CD4-positive, CD25-positive, alpha-beta regulatory T cell (primary cell): ENCODE measurements around the gene DYRK1A. TPM values are rescaled to one million over a fixed set of nuclear protein-coding genes. Genes with fewer than 3 reads are reported as not detected.

ENCODE experiments used
- ATAC-seq, 2 donors: fragments of 150-1000 bp; cut with Tn5 transposase; one replicate each; pipeline ENCODE4 v1.10.0; 2021; ENCODE audit warnings: low read depth in 2 of 2, moderate number of reproducible peaks in 2 of 2, moderate library complexity in 1 of 2
- DNase-seq, 3 donors: peaks; one replicate each; pipeline versions ENCODE4 v3.0.0 to v3.0.0-alpha.2; 2012 to 2022; ENCODE audit warnings: mixed read lengths in 1 of 3
- H3K27ac ChIP-seq: one replicate; pipeline ENCODE4 v1.7.0; 2013; ENCODE audit warnings: mild to moderate bottlenecking, low read length; ENCODE audit not compliant: insufficient read depth, poor library complexity, severe bottlenecking
- H3K27me3 ChIP-seq: one replicate; pipeline ENCODE4 v1.7.0; 2013; ENCODE audit warnings: low read length; ENCODE audit not compliant: control insufficient read depth, insufficient read depth
- H3K36me3 ChIP-seq: one replicate; pipeline ENCODE4 v1.7.0; 2013; ENCODE audit warnings: mild to moderate bottlenecking, low read length, moderate library complexity; ENCODE audit not compliant: control insufficient read depth, insufficient read depth
- H3K4me1 ChIP-seq: 2 replicates; pipeline ENCODE4 v1.7.0; 2013; ENCODE audit warnings: mild to moderate bottlenecking, low read length; ENCODE audit not compliant: insufficient read depth, control insufficient read depth, poor library complexity, severe bottlenecking
- H3K4me3 ChIP-seq: one replicate; pipeline ENCODE4 v1.7.0; 2013; ENCODE audit warnings: low read depth, mild to moderate bottlenecking, low read length, moderate library complexity
- H3K9me3 ChIP-seq, 2 experiments: 1 replicate in 1 of 2; 2 replicates in 1 of 2; pipeline ENCODE4 v1.7.0; 2013; ENCODE audit warnings: low read length in 2 of 2, mild to moderate bottlenecking in 1 of 2, moderate library complexity in 1 of 2; ENCODE audit not compliant: control insufficient read depth in 2 of 2
- H3K27ac Mint-ChIP-seq, 3 donors: one replicate each; pipeline ENCODE4 v1.8.0; 2020 to 2022; ENCODE audit warnings: mild to moderate bottlenecking in 3 of 3, mixed read lengths in 3 of 3, moderate library complexity in 2 of 3
- H3K27me3 Mint-ChIP-seq: one replicate; pipeline ENCODE4 v1.8.0; 2022; ENCODE audit warnings: mild to moderate bottlenecking, mixed read lengths
- H3K36me3 Mint-ChIP-seq: one replicate; pipeline ENCODE4 v1.8.0; 2020; ENCODE audit warnings: mixed read lengths
- H3K4me1 Mint-ChIP-seq, 4 donors: one replicate each; pipeline ENCODE4 v1.8.0; 2020 to 2022; ENCODE audit warnings: mixed read lengths in 4 of 4, mild to moderate bottlenecking in 1 of 4
- H3K4me3 Mint-ChIP-seq, 4 donors: one replicate each; pipeline ENCODE4 v1.8.0; 2020 to 2022; ENCODE audit warnings: mild to moderate bottlenecking in 4 of 4, mixed read lengths in 4 of 4, moderate library complexity in 3 of 4
- H3K9me3 Mint-ChIP-seq, 7 donors: one replicate each; pipeline ENCODE4 v1.8.0; 2020 to 2022; ENCODE audit warnings: mixed read lengths in 7 of 7, mild to moderate bottlenecking in 3 of 7, moderate library complexity in 2 of 7
- polyA plus RNA-seq, 4 donors: library from polyadenylated mRNA; unstranded; fragments of 300-500 nt; fragmentation: Illumina TruSeq; gene quantifications; one replicate each; pipeline ENCODE4 v1.2.3, GENCODE V29; 2021
- total RNA-seq: library from RNA; stranded (reverse); gene quantifications from one replicate; pipeline ENCODE4 v1.2.3, GENCODE V29; 2022

The DYRK1A gene
- total and polyA plus RNA-seq, 5 donors from 2014 or later, result 2.6 to 143 (median 6.1) TPM

DNA sequence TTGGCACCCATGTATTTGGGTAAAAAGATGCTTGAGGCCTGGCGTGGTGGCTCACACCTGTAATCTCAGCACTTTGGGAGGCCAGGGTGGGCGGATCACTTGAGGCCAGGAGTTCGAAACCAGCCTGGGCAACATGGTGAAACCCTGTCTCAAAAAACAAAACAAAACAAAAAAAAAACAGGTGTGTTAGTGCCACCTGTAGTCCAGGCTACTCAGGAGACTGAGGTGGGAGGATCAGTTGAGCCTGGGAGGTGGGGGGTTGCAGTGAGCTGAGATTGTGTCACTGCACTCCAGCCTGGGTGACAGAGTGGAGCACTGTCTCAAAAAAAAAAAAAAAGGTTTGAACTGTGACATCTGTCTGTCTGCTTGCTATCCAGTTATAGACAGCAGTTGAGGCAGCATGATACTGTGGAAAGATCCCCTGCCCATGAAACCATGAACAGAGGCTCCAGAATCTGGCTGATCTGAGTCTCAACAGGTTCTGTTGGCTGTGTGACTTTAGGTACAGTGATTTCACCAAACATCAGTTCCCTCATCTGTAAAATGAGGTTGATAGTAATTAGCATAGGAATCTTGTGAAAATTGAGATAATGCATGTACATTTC lies 5.7 kb downstream of the DYRK1A start:
- Mint-ChIP-seq H3K27ac (peak overlapping the region in 2 of 3 donors; percentile 80 to 92), H3K9me3 (no peaks in the 10 kb centered on the region), H3K4me1 (peaks cover 54 to 85% (median 72%) of the 10 kb centered on the region in 4 donors), H3K4me3 (peak overlapping the region; percentile 56 to 80 (median 66)), H3K27me3 (peaks cover 4% of the 10 kb centered on the region), H3K36me3 (peaks cover 8% of the 10 kb centered on the region)
- Histone ChIP-seq H3K4me1 (peaks cover 88% of the 10 kb centered on the region), H3K9me3 (no peaks in the 10 kb centered on the region), H3K36me3 (no peaks in the 10 kb centered on the region), H3K4me3 (peak overlapping the region; percentile 58), H3K27me3 (no peaks in the 10 kb centered on the region), H3K27ac (peak overlapping the region; percentile 73)
- no peak for DNase-seq
- ATAC-seq, result no peak

DNA sequence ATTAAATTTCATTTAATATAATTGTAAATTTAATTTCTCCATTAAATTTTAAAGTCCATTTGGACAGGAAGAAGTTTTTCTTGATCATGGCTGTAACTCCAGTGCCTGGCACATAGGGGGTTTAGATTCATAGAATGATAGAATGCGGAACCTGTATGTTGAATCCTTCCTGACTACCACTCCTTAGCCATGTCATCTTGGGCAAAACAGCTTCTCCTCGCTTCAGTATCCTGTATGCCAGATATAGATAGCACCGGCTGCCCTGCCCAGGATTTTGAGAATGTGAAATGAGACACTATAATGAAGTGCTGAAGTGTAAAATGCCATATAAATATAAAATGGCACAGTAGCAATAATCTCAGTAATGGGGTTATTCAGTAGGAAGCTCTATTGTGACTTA lies 6.4 kb downstream of the DYRK1A start:
- Mint-ChIP-seq H3K9me3 (no peaks in the 10 kb centered on the region), H3K4me3 (peak overlapping the region; percentile 37 to 61 (median 58)), H3K36me3 (peaks cover 12% of the 10 kb centered on the region), H3K27me3 (peaks cover 4% of the 10 kb centered on the region), H3K27ac (peak overlapping the region in 2 of 3 donors; percentile 57 to 80), H3K4me1 (peaks cover 60 to 91% (median 79%) of the 10 kb centered on the region in 4 donors)
- H3K4me3 ChIP-seq, result peak overlapping the region; percentile 58
- no peak for DNase-seq
- no peaks in the 10 kb centered on the region for H3K36me3 ChIP-seq
- H3K4me1 ChIP-seq, result peaks cover 95% of the 10 kb centered on the region
- no peaks in the 10 kb centered on the region for H3K27me3 ChIP-seq
- H3K27ac ChIP-seq, result peak overlapping the region; percentile 73
- no peaks in the 10 kb centered on the region for H3K9me3 ChIP-seq
- no peak for ATAC-seq

DNA sequence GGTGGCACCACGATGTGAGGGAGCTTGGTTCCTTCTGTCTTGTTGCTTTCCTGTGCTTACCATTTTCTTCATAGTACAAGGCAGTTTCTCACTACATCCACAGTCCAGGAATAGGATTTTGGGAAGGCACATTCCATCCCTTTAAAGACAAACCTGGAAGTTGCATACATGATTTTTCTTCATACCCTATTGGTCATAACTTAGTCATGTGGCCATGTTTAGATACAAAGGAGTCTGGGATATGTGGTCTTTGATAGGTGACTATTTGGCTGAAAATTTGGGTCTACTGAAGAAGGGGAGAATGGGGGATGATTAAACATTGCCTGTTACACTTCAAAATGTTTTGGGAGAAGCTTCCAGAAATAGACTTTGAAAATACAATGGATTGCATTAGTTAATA lies 7.0 kb downstream of the DYRK1A start:
- no peaks in the 10 kb centered on the region for H3K36me3 ChIP-seq
- no peaks in the 10 kb centered on the region for H3K9me3 ChIP-seq
- H3K27ac Mint-ChIP-seq, result peak overlapping the region; percentile 49 to 80 (median 54)
- DNase-seq (no peak), ATAC-seq (no peak)
- H3K36me3 Mint-ChIP-seq, result peaks cover 12% of the 10 kb centered on the region
- H3K4me3 Mint-ChIP-seq, result peak overlapping the region in 3 of 4 donors; percentile 37 to 61 (median 58)
- H3K4me1 Mint-ChIP-seq, result peaks cover 62 to 93% (median 83%) of the 10 kb centered on the region in 4 donors
- H3K27me3 Mint-ChIP-seq, result no peaks in the 10 kb centered on the region
- H3K27ac ChIP-seq, result peak overlapping the region; percentile 73
- no peaks in the 10 kb centered on the region for H3K9me3 Mint-ChIP-seq
- no peaks in the 10 kb centered on the region for H3K27me3 ChIP-seq
- H3K4me3 ChIP-seq, result peak overlapping the region; percentile 58
- H3K4me1 ChIP-seq, result peaks cover 97% of the 10 kb centered on the region

DNA sequence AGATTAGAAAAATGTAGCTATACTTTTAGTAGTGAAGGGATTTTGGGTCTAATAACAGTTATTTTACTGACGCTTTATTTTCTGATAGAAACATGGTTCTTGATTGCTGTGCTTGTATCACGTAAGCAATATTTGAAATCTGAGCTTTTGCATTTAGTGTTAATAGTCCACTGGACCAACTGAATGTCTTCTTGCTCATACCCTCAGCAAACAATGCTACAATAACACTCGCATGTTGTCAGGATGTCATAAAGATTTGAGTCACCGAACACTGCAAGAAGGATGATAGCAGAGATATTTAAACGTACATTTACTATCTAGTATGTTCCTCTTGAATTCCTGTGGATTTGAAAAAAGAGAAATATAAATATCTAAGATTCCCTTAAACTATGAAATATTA lies 7.5 kb downstream of the DYRK1A start:
- Histone ChIP-seq H3K4me3 (peak overlapping the region; percentile 58), H3K27ac (no peak overlapping the region), H3K36me3 (no peaks in the 10 kb centered on the region), H3K27me3 (no peaks in the 10 kb centered on the region), H3K4me1 (peaks cover 97% of the 10 kb centered on the region), H3K9me3 (no peaks in the 10 kb centered on the region)
- Mint-ChIP-seq H3K27me3 (no peaks in the 10 kb centered on the region), H3K27ac (peak overlapping the region in 2 of 3 donors; percentile 32 to 80), H3K4me3 (peak overlapping the region; percentile 61 to 75 (median 67)), H3K4me1 (peaks cover 62 to 93% (median 83%) of the 10 kb centered on the region in 4 donors), H3K36me3 (peaks cover 12% of the 10 kb centered on the region), H3K9me3 (no peaks in the 10 kb centered on the region)
- DNase-seq (no peak), ATAC-seq (no peak)

DNA sequence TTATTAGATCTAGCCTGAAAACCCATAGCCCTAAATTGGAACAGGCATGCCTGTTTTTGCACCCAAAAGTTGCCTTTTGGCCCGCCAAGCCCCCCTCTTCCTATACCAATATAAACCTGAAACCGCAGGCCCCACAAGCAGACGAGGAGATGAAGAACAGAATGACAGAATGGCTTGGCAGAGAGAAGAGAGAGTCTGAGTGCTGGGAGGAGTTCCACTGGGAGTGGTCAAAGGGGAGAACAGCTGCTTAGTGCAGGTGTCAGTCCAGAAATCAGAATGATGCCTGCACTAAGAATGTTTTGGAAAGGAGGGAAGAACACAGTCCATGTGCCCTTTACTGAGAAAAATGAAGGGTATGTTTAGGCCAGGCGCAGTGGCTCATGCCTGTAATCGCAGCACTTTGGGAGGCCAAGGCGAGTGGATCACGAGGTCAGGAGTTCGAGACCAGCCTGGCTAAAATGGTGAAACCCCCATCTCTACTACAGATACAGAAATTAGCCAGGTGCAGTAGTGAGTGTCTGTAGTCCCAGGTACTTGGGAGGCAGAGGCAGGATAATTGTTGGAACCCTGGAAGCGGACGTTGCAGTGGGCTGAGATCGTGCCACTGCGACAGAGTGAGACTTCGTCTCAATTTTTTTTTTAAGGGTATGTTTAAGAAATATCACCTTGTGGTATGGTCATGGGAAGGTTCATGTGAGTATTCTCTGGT lies 9.4 kb downstream of the DYRK1A start:
- no peaks in the 10 kb centered on the region for H3K36me3 ChIP-seq
- peak overlapping the region; percentile 31 for H3K4me3 ChIP-seq
- ATAC-seq, result no peak
- Mint-ChIP-seq H3K9me3 (no peaks in the 10 kb centered on the region), H3K27me3 (no peaks in the 10 kb centered on the region), H3K27ac (peak overlapping the region in 2 of 3 donors; percentile 39 to 82), H3K36me3 (peaks cover 12% of the 10 kb centered on the region), H3K4me1 (peaks cover 57 to 93% (median 82%) of the 10 kb centered on the region in 4 donors), H3K4me3 (peak overlapping the region; percentile 22 to 91 (median 74))
- H3K9me3 ChIP-seq, result no peaks in the 10 kb centered on the region
- DNase-seq, result no peak
- no peak overlapping the region for H3K27ac ChIP-seq
- no peaks in the 10 kb centered on the region for H3K27me3 ChIP-seq
- H3K4me1 ChIP-seq, result peaks cover 97% of the 10 kb centered on the region

DNA sequence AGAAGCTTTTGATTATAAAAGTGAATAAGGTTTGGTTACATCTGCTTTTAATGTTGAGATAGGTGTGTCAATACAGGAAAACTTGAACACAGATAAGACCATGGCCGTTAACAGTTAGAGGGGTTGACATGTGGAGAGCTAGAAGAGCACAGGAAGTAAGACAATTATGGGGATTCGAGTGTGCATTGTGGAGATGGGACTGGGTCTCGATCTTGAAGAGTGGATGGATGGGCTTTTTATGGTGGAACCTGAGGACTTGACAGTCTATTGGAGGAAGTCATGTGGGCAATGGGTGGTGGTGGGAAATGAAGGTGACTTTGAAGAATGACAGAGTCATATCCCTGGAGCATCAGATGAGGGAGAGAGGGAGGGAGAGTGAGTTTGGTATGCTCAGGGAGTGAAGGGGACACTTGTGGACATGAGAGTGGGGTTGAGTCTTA lies 12.1 kb downstream of the DYRK1A start:
- Histone ChIP-seq H3K27me3 (no peaks in the 10 kb centered on the region), H3K4me3 (peak overlapping the region; percentile 73), H3K27ac (no peak overlapping the region), H3K36me3 (peaks cover 1% of the 10 kb centered on the region), H3K9me3 (peaks cover 0 to under 1% of the 10 kb centered on the region in 2 experiments), H3K4me1 (peaks cover 81% of the 10 kb centered on the region)
- Mint-ChIP-seq H3K27ac (peak overlapping the region in 2 of 3 donors; percentile 19 to 72), H3K4me3 (peak overlapping the region; percentile 5 to 82 (median 68)), H3K36me3 (peaks cover 12% of the 10 kb centered on the region), H3K27me3 (no peaks in the 10 kb centered on the region), H3K9me3 (peaks cover 0 to 3% (median 0%) of the 10 kb centered on the region in 7 donors), H3K4me1 (peaks cover 57 to 90% (median 77%) of the 10 kb centered on the region in 4 donors)
- DNase-seq (no peak), ATAC-seq (no peak)

DNA sequence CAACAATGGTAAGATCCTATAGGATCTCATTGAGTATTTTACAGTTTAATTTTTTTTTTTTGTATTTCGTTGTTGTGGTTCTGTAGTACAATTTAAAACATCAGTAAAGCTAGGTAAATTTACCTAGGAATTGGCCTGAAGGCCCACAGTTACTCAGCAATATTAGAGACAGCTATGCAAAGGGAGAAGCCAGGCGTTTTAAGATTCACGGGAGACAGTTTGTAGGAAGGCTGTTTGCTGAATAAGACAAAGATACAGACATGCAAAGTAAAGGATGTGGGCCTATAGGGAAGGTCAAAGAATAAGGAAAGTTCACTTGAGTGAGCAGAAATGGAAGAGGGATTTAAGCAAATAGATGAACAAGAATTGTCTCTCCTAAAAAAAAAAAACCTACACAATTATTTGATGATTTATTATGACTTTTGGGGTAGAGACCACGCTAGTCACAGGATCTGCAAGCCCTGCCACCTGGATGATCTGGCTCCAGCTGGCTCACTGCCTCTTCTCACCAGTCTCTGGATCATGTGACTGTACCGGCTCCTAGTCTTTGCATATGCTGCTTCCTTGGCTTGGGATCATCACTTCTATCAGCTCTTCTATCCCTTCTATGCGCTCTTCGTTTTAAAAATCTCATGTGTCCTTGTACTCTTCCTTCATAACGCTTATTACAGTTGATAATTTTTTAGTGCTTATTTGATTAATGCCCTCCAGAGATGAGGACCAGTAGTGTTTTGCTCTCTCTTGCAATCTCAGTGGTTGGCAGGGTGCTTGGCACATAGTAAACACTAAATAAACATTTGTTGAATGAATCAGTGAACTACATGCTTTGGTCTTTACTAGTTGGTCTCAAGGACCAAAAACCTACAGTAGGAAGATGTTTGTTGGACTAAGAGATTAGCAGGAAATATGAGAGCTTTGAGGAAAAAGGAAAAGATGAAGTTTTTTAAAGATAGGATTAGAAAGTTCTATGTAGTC lies 14.1 kb downstream of the DYRK1A start:
- Mint-ChIP-seq H3K27me3 (no peaks in the 10 kb centered on the region), H3K4me1 (peaks cover 65 to 94% (median 80%) of the 10 kb centered on the region in 4 donors), H3K36me3 (peaks cover 9% of the 10 kb centered on the region), H3K9me3 (peaks cover 0 to 6% (median 0%) of the 10 kb centered on the region in 7 donors), H3K4me3 (peak overlapping the region in 3 of 4 donors; percentile 13 to 57 (median 34)), H3K27ac (peak overlapping the region; percentile 2 to 70 (median 4))
- no peak for ATAC-seq
- Histone ChIP-seq H3K4me1 (peaks cover 75% of the 10 kb centered on the region), H3K27me3 (no peaks in the 10 kb centered on the region), H3K27ac (peak overlapping the region; percentile 9), H3K4me3 (peak overlapping the region; percentile 73), H3K9me3 (peaks cover 0 to 8% of the 10 kb centered on the region in 2 experiments), H3K36me3 (peaks cover 2% of the 10 kb centered on the region)
- DNase-seq, result no peak
